ENCODE measurements around the gene ANO1.

Gene ANO1

DNA sequence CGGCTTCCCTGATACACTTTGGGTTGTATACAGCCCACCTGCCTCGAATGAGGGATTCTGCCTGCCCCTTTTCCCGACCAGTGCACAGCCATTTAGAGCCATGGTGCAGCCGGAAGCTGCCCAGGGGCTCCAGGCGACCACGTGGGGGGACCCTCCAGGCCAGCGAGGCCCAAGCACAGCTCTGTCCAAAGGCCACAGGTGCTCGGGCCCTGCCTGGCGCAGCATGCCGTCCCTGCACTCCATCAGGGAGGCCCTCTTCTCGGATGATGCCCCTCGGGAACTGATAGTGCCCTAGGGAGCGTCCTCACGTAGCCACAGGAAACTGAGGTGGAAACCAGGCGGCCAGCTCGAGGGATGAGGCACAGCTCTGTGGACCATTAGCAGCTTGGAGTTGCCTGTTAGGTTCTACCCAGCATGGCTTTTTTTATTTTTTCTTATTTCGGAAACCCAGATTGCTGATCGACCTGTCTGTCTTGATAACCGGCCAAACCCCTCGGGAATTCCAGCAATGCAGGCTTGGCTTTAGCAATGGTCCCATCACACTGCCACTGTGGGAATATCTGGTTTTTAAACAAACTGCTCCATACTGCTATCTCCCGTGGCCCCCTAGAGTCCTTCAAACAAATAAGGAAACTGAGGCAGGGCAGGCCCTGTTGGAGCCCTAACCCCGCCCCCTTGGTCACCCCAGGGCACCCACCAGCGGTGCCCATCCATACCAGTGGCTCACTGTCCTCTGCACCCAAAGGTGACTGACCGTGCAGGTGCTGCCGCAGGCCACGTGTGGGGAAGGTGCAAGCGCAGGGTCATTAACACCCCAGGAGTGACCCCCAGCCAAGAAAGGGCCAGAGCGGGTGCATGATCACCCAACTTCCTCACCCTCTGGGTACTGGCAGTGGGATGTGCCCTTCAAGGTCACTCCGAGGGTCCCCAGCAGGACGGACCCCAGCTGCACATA lies 8.0 kb downstream of the ANO1 start:
- Histone ChIP-seq H3K27me3 (ENCODE audit: control insufficient read depth in 1 of 2, insufficient read depth in 2 of 2, low read length in 2 of 2) (no peaks in the 10 kb centered on the region), H3K9ac (ENCODE audit: low read length in 2 of 2) (no peak overlapping the region), H3K4me1 (ENCODE audit: control insufficient read depth, insufficient read depth, low read length) (no peaks in the 10 kb centered on the region), H3K9me3 (ENCODE audit: control insufficient read depth in 2 of 2, low read length in 2 of 2) (no peaks in the 10 kb centered on the region), H3K27ac (ENCODE audit: low read length) (no peak overlapping the region), H3K36me3 (ENCODE audit: control insufficient read depth in 2 of 2, insufficient read depth in 2 of 2, low read length in 2 of 2) (no peaks in the 10 kb centered on the region), H3K4me3 (ENCODE audit: low read length in 2 of 2) (no peak overlapping the region)

DNA sequence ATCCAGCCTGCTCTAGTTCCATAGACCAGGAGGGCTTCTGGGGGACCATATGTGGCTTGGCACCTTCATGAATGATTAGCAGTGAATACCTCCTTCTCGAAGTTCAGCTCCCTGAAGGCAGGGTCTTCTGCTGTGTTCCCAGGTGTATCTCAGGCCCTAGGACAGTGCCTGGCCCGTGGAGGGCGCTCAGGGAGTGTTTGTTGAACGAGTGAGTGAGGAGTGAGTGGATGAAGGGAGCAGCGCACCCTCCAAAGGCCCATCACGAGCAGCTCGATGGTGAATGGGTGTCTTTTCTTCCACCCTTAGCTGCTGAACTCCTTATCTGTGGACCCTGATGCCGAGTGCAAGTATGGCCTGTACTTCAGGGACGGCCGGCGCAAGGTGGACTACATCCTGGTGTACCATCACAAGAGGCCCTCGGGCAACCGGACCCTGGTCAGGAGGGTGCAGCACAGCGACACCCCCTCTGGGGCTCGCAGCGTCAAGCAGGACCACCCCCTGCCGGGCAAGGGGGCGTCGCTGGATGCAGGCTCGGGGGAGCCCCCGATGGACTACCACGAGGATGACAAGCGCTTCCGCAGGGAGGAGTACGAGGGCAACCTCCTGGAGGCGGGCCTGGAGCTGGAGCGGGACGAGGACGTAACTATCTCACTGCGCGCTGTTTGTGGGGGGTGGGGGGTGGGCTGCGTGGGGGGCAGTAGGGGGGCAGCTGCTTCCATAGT lies 9.5 kb downstream of the ANO1 start:
- Histone ChIP-seq H3K4me3 (ENCODE audit: low read length in 2 of 2) (no peak overlapping the region), H3K4me1 (ENCODE audit: control insufficient read depth, insufficient read depth, low read length) (no peaks in the 10 kb centered on the region), H3K27ac (ENCODE audit: low read length) (no peak overlapping the region), H3K9me3 (ENCODE audit: control insufficient read depth in 2 of 2, low read length in 2 of 2) (no peaks in the 10 kb centered on the region), H3K27me3 (ENCODE audit: control insufficient read depth in 1 of 2, insufficient read depth in 2 of 2, low read length in 2 of 2) (no peaks in the 10 kb centered on the region), H3K36me3 (ENCODE audit: control insufficient read depth in 2 of 2, insufficient read depth in 2 of 2, low read length in 2 of 2) (no peaks in the 10 kb centered on the region), H3K9ac (ENCODE audit: low read length in 2 of 2) (no peak overlapping the region)

DNA sequence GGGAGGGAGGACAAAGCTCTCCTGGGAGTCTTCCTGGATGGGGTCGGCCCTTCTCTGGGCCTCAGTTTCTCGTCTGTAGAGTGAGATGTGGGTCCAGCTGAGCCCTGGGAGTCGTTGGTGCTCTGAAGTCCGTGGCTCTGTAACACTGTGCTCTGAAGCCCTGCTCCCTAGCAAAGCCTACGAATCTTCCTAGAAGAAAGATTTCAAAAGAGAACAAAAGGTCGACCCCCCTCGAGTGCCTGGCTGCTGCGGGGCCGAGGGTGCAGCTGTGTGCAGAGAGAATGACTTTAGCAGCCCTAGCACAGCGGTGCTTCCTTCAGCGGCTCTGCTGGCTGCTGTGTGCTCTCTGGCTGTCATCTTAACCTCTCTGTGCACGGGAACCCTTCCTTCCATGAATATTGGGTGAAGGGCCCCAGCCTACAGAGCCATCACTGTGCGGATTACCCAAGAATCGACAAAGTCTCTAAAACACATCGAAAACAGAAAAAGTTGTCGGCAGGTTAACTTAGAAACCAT lies 10.7 kb downstream of the ANO1 start:
- Histone ChIP-seq H3K27me3 (ENCODE audit: control insufficient read depth in 1 of 2, insufficient read depth in 2 of 2, low read length in 2 of 2) (no peaks in the 10 kb centered on the region), H3K36me3 (ENCODE audit: control insufficient read depth in 2 of 2, insufficient read depth in 2 of 2, low read length in 2 of 2) (no peaks in the 10 kb centered on the region), H3K27ac (ENCODE audit: low read length) (no peak overlapping the region), H3K4me1 (ENCODE audit: control insufficient read depth, insufficient read depth, low read length) (no peaks in the 10 kb centered on the region), H3K4me3 (ENCODE audit: low read length in 2 of 2) (no peak overlapping the region), H3K9me3 (ENCODE audit: control insufficient read depth in 2 of 2, low read length in 2 of 2) (no peaks in the 10 kb centered on the region), H3K9ac (ENCODE audit: low read length in 2 of 2) (no peak overlapping the region)

DNA sequence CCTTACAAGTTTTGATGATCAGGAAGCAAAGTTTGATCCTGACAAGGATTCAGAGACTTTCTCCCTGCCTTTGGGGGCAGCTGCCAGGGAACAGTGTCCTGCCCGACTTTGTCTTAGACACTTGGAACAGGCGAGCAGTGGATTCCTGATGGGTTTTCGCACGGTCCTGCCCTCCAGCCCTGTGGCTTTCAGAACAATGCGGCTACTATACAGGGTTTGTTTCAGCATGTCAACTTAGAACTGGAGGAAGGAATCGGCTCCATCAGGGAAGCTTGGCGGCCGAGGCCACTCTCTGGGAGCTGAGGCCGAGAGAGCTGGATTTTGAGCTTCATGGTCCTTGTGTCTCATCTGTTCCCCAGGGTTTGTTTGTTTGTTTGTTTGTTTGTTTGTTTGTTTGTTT lies 11.5 kb downstream of the ANO1 start:
- H3K9me3 ChIP-seq (ENCODE audit: control insufficient read depth in 2 of 2, low read length in 2 of 2), result no peaks in the 10 kb centered on the region
- H3K4me3 ChIP-seq (ENCODE audit: low read length in 2 of 2), result no peak overlapping the region
- no peaks in the 10 kb centered on the region for H3K36me3 ChIP-seq (ENCODE audit: control insufficient read depth in 2 of 2, insufficient read depth in 2 of 2, low read length in 2 of 2)
- H3K27me3 ChIP-seq (ENCODE audit: control insufficient read depth in 1 of 2, insufficient read depth in 2 of 2, low read length in 2 of 2), result no peaks in the 10 kb centered on the region
- no peaks in the 10 kb centered on the region for H3K4me1 ChIP-seq (ENCODE audit: control insufficient read depth, insufficient read depth, low read length)
- H3K27ac ChIP-seq (ENCODE audit: low read length), result no peak overlapping the region
- no peak overlapping the region for H3K9ac ChIP-seq (ENCODE audit: low read length in 2 of 2)

DNA sequence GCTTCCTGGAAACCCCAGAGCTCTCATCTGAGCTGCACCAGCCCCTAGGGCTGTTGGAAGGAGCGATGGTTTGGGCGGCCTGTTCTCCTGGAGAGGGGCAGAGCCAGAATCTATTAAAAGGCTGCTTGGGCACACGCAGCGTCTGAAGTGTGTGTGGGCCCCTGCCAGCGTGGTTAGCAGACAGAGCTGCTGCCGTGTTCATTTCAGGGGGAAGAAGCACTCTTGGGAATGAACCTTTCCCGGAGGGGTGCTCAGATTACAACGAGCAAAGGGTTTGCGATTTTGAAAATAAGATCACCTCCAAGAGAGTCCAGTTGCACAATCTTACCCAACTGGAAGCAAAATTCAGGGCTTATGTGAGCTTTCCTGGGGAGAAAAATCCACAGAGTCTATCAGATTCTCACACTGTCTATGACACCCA lies 12.9 kb downstream of the ANO1 start:
- Histone ChIP-seq H3K9ac (ENCODE audit: low read length in 2 of 2) (no peak overlapping the region), H3K27me3 (ENCODE audit: control insufficient read depth in 1 of 2, insufficient read depth in 2 of 2, low read length in 2 of 2) (no peaks in the 10 kb centered on the region), H3K27ac (ENCODE audit: low read length) (no peak overlapping the region), H3K9me3 (ENCODE audit: control insufficient read depth in 2 of 2, low read length in 2 of 2) (peaks cover 0 to 4% of the 10 kb centered on the region in 2 donors), H3K36me3 (ENCODE audit: control insufficient read depth in 2 of 2, insufficient read depth in 2 of 2, low read length in 2 of 2) (no peaks in the 10 kb centered on the region), H3K4me3 (ENCODE audit: low read length in 2 of 2) (no peak overlapping the region), H3K4me1 (ENCODE audit: control insufficient read depth, insufficient read depth, low read length) (no peaks in the 10 kb centered on the region)

DNA sequence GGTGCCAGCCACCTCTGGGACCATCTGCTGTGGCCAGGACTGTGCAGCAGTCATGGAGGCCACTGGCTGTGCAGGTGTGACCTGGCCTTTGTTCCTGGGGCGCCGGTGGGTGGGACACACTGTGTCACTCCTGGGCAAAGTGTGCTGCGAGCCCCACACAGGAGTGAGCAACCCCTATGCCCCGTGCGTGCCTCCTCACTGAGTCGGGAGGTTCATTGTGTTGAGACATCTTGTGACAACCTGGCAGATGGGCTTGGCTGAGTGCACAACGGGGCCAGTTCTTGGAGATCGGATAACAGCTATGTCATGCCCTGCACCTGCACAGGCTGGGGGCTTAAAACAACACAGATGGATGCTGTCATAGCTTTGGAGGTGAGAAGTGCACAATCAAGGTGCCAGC lies 13.5 kb downstream of the ANO1 start:
- peaks cover 0 to 4% of the 10 kb centered on the region in 2 donors for H3K9me3 ChIP-seq (ENCODE audit: control insufficient read depth in 2 of 2, low read length in 2 of 2)
- H3K4me1 ChIP-seq (ENCODE audit: control insufficient read depth, insufficient read depth, low read length), result no peaks in the 10 kb centered on the region
- H3K27me3 ChIP-seq (ENCODE audit: control insufficient read depth in 1 of 2, insufficient read depth in 2 of 2, low read length in 2 of 2), result no peaks in the 10 kb centered on the region
- no peak overlapping the region for H3K4me3 ChIP-seq (ENCODE audit: low read length in 2 of 2)
- no peak overlapping the region for H3K9ac ChIP-seq (ENCODE audit: low read length in 2 of 2)
- no peaks in the 10 kb centered on the region for H3K36me3 ChIP-seq (ENCODE audit: control insufficient read depth in 2 of 2, insufficient read depth in 2 of 2, low read length in 2 of 2)
- no peak overlapping the region for H3K27ac ChIP-seq (ENCODE audit: low read length)

DNA sequence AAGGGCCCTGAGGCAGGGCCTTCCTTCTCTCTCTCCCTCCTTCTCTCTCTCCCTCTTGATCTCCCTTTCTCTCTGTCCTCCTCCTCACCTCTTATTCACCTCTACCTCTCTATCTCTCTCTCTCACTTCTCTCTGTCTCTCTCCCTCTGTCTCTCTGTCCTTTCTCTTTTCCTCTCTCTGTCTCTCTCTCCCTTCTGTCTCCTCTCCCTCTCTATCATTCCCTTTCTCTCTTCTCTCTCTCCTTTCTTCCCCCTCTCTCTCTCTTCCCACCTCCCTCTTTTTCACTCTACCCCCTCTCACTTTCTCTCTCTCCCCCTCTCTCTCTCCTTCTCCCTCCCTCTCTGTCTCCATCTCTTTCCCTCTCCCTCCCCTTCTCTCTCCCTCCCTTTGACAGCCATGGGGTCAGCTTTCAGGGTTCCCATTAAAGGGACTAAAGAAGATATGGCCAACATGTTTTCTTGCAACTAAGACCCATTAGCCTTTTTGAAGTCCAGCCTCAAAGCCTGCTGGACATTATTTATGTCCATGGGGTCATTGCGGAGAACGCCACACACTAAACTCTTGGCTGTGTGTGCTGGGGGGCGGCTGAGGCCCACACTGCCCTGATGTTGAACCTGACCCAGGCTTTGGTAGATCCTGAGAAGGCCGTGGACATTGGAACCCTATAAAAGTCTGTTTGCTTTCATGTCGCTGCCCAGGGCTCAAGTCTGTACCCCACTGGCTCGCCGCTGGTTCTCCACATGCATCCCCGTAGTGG lies 15.0 kb downstream of the ANO1 start:
- H3K9ac ChIP-seq (ENCODE audit: low read length in 2 of 2), result no peak overlapping the region
- H3K27me3 ChIP-seq (ENCODE audit: control insufficient read depth in 1 of 2, insufficient read depth in 2 of 2, low read length in 2 of 2), result no peaks in the 10 kb centered on the region
- H3K36me3 ChIP-seq (ENCODE audit: control insufficient read depth in 2 of 2, insufficient read depth in 2 of 2, low read length in 2 of 2), result no peaks in the 10 kb centered on the region
- no peak overlapping the region for H3K4me3 ChIP-seq (ENCODE audit: low read length in 2 of 2)
- peaks cover 0 to 4% of the 10 kb centered on the region in 2 donors for H3K9me3 ChIP-seq (ENCODE audit: control insufficient read depth in 2 of 2, low read length in 2 of 2)
- H3K27ac ChIP-seq (ENCODE audit: low read length), result no peak overlapping the region
- H3K4me1 ChIP-seq (ENCODE audit: control insufficient read depth, insufficient read depth, low read length), result no peaks in the 10 kb centered on the region

DNA sequence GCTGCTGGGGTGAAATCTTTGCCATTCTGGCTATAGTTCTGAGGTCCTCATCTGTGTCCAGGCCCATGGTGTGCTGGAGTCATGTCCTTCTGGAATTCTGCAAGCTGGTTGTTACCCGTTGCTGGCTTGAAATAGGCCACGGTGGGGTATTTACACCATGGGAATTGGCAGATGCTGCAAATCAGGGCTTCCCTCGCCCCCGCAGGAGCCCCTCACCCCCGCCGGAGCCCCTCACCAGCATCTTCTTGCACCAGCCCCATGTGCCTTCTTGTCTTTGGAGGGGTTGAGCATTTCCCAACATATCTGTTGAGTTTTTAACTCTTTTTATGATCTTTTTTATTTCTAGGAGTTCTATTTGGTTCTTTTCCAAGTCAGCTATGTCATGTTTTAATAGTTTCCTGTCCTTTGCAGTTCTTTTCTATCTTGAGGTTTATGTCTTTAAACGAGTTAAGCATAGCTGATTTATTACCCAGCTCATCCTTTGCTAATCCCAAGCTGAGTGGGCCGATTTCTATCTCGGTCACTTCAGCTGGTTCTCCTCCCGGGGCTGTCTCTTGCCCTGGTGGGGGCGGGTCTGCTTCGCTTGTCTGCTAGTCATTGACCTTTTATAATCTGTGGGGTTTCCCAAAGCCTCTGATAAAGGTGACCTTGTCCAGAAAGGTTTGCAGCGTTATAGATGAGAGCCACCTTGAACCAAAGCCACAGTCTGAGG lies 17.6 kb downstream of the ANO1 start:
- no peak overlapping the region for H3K27ac ChIP-seq (ENCODE audit: low read length)

DNA sequence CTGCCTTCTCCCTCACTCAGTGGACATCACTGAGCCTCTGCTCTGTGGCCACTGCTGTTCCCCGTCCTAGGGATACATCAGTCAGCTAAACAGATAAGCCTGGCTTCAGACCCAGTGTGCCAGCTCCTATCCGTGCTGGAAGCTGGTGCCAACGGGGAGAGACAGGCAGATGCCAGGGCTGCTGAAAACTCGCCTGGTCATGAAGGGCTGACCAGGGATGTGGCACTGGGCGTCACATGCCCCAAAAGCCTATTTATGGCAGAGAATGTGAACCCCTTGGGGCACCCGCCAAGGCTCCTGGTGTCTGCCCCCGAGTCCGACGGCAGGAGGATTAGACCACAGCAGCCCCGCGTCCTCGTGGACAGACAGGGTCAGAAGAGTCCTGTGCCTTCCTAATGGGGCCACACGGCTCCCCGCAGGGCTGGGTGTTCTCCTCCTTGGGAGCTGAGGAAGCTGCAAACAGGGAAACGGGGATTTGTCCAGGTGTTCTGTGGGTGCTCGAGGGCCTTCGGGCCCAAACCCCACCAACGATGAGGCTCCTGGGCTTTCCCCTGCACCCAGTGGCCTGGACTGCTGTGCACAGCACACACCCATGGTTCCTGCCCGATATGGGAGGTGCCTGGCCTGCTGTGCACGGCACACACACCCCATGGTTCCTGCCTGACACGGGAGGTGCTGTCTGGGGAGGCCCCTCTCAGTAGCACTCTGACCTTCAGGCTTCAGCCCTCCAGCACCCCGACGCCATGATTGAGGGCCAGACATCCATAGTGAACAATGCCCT lies 19.9 kb downstream of the ANO1 start:
- Histone ChIP-seq H3K9me3 (ENCODE audit: control insufficient read depth in 2 of 2, low read length in 2 of 2) (peaks cover 0 to 4% of the 10 kb centered on the region in 2 donors), H3K36me3 (ENCODE audit: control insufficient read depth in 2 of 2, insufficient read depth in 2 of 2, low read length in 2 of 2) (no peaks in the 10 kb centered on the region), H3K4me1 (ENCODE audit: control insufficient read depth, insufficient read depth, low read length) (no peaks in the 10 kb centered on the region), H3K4me3 (ENCODE audit: low read length in 2 of 2) (no peak overlapping the region), H3K9ac (ENCODE audit: low read length in 2 of 2) (no peak overlapping the region), H3K27ac (ENCODE audit: low read length) (no peak overlapping the region), H3K27me3 (ENCODE audit: control insufficient read depth in 1 of 2, insufficient read depth in 2 of 2, low read length in 2 of 2) (no peaks in the 10 kb centered on the region)

More for the DNA sequence above, 17.6 kb downstream of the ANO1 start:
- H3K27me3 ChIP-seq (ENCODE audit: control insufficient read depth in 1 of 2, insufficient read depth in 2 of 2, low read length in 2 of 2), result no peaks in the 10 kb centered on the region
- no peaks in the 10 kb centered on the region for H3K4me1 ChIP-seq (ENCODE audit: control insufficient read depth, insufficient read depth, low read length)
- H3K36me3 ChIP-seq (ENCODE audit: control insufficient read depth in 2 of 2, insufficient read depth in 2 of 2, low read length in 2 of 2), result no peaks in the 10 kb centered on the region
- peaks cover 0 to 4% of the 10 kb centered on the region in 2 donors for H3K9me3 ChIP-seq (ENCODE audit: control insufficient read depth in 2 of 2, low read length in 2 of 2)
- no peak overlapping the region for H3K9ac ChIP-seq (ENCODE audit: low read length in 2 of 2)
- no peak overlapping the region for H3K4me3 ChIP-seq (ENCODE audit: low read length in 2 of 2)

Data from stomach smooth muscle (tissue), 2 donors.